Measurements from ENCODE around the gene ZSWIM5.

DNA sequence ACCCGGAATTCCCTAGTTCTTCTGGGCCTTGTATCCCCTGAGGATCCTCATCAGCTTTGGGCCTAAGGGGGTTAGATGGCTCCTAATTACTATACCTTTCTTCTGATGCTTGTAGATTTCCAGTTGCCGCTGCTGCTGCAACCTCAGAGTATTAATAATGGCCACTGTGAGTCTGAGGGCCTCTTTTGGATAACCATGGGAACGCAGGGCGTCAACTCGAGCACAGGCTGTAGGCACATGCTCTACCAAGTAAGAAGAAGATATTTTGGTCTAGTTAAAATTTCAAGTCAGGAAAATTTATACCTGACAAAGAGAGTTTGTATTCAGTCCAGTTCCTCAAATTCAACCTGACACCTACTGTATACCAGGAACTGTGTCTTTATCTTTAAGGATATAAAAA, 166.1 kb downstream of the ZSWIM5 start:
- TF ChIP-seq, protein P1, sequence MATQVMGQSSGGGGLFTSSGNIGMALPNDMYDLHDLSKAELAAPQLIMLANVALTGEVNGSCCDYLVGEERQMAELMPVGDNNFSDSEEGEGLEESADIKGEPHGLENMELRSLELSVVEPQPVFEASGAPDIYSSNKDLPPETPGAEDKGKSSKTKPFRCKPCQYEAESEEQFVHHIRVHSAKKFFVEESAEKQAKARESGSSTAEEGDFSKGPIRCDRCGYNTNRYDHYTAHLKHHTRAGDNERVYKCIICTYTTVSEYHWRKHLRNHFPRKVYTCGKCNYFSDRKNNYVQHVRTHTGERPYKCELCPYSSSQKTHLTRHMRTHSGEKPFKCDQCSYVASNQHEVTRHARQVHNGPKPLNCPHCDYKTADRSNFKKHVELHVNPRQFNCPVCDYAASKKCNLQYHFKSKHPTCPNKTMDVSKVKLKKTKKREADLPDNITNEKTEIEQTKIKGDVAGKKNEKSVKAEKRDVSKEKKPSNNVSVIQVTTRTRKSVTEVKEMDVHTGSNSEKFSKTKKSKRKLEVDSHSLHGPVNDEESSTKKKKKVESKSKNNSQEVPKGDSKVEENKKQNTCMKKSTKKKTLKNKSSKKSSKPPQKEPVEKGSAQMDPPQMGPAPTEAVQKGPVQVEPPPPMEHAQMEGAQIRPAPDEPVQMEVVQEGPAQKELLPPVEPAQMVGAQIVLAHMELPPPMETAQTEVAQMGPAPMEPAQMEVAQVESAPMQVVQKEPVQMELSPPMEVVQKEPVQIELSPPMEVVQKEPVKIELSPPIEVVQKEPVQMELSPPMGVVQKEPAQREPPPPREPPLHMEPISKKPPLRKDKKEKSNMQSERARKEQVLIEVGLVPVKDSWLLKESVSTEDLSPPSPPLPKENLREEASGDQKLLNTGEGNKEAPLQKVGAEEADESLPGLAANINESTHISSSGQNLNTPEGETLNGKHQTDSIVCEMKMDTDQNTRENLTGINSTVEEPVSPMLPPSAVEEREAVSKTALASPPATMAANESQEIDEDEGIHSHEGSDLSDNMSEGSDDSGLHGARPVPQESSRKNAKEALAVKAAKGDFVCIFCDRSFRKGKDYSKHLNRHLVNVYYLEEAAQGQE (tag by site-specific recombination; IDR thresholded peaks at IDR 0.05), result no peak
- TF ChIP-seq ZNF23 (tag by site-specific recombination; IDR thresholded peaks at IDR 0.05; ENCODE audit: borderline replicate concordance), result no peak
- TF ChIP-seq ZBTB17 (tag by site-specific recombination; IDR thresholded peaks at IDR 0.05), result no peak
- no peak for TF ChIP-seq ZNF558 (tag by site-specific recombination; IDR thresholded peaks at IDR 0.05)
- TF ChIP-seq, protein P2, sequence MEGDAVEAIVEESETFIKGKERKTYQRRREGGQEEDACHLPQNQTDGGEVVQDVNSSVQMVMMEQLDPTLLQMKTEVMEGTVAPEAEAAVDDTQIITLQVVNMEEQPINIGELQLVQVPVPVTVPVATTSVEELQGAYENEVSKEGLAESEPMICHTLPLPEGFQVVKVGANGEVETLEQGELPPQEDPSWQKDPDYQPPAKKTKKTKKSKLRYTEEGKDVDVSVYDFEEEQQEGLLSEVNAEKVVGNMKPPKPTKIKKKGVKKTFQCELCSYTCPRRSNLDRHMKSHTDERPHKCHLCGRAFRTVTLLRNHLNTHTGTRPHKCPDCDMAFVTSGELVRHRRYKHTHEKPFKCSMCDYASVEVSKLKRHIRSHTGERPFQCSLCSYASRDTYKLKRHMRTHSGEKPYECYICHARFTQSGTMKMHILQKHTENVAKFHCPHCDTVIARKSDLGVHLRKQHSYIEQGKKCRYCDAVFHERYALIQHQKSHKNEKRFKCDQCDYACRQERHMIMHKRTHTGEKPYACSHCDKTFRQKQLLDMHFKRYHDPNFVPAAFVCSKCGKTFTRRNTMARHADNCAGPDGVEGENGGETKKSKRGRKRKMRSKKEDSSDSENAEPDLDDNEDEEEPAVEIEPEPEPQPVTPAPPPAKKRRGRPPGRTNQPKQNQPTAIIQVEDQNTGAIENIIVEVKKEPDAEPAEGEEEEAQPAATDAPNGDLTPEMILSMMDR (tag by site-specific recombination; IDR thresholded peaks at IDR 0.05), result no peak
- no peak for TF ChIP-seq ZNF140 (tag by site-specific recombination; IDR thresholded peaks at IDR 0.05)
- no peak for TF ChIP-seq ZSCAN30 (tag by site-specific recombination; IDR thresholded peaks at IDR 0.05)
- TF ChIP-seq ZNF530 (tag by site-specific recombination; IDR thresholded peaks at IDR 0.05; ENCODE audit: low read depth), result no peak
- TF ChIP-seq ZNF311 (tag by site-specific recombination; IDR thresholded peaks at IDR 0.05; ENCODE audit: borderline replicate concordance), result no peak
- TF ChIP-seq, protein P3, sequence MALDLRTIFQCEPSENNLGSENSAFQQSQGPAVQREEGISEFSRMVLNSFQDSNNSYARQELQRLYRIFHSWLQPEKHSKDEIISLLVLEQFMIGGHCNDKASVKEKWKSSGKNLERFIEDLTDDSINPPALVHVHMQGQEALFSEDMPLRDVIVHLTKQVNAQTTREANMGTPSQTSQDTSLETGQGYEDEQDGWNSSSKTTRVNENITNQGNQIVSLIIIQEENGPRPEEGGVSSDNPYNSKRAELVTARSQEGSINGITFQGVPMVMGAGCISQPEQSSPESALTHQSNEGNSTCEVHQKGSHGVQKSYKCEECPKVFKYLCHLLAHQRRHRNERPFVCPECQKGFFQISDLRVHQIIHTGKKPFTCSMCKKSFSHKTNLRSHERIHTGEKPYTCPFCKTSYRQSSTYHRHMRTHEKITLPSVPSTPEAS (tag by site-specific recombination; IDR thresholded peaks at IDR 0.05), result no peak
- no peak for TF ChIP-seq ZNF624 (tag by site-specific recombination; IDR thresholded peaks at IDR 0.05)
- no peak for TF ChIP-seq SP3 (tag by site-specific recombination; IDR thresholded peaks at IDR 0.05)

All from HEK293 (cell line).